HPDE6-E6E7 (cell line): ENCODE data around the gene RAB14.
A peak's percentile ranks its signal among the peaks of the same experiment; 100 is the strongest.

ENCODE experiments used
- DNase-seq: peaks from one replicate; pipeline ENCODE4 v3.0.0; 2011; ENCODE audit warnings: missing footprints; ENCODE audit errors: extremely low spot score

The RAB14 gene

GRCh38 chr9:121201738-121202533, at the start of gene RAB14:
RAB14 (minus strand) TSS chr9:121201869; CDS start chr9:121193412, 8,457 bp downstream.
- peak; percentile 100 for DNase-seq

GRCh38 chr9:121249563-121249962, 47.9 kb upstream of the RAB14 start:
- no peak for DNase-seq

DNA sequence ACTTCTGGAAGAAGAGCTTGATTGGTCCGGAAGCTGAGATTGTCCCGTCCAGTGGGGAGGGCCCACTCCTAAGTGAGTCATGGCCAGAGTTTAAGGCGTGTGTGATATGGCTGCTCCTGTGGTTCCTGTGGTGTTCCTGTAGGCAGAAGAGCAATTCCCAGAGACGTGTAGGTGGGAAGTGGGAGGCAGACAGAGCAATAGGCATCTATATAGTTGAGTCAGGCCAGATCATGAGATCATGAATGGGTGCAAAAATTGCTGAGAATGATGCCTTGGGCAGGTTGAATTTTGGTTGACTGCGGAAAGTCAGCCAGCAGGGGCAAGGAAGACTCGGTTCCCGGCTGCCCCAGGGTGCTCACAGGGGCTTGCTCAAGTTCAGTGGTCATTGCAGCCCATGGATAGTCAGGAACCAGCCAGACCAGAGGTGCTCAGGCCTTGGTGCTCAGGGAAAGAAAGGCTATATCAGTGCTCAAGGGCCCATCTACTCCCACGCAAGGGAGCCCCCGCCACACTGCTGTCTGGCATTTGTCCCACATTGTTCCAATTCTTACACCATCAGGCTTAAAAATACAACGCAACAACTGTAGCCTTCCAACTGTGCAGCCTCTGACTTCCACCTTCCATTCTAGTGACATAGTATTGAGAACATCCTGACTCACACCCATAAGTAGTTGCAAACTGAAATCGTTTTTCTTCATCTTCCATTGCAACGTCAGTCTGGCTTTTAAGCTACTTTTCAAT, 45.3 kb upstream of the RAB14 start:
- no peak for DNase-seq

- no peak for DNase-seq
These were observed 41.3 kb upstream of the RAB14 start for GRCh38 chr9:121242959-121243346.

GRCh38 chr9:121242219-121242958, 40.7 kb upstream of the RAB14 start:
- DNase-seq, result no peak

DNA sequence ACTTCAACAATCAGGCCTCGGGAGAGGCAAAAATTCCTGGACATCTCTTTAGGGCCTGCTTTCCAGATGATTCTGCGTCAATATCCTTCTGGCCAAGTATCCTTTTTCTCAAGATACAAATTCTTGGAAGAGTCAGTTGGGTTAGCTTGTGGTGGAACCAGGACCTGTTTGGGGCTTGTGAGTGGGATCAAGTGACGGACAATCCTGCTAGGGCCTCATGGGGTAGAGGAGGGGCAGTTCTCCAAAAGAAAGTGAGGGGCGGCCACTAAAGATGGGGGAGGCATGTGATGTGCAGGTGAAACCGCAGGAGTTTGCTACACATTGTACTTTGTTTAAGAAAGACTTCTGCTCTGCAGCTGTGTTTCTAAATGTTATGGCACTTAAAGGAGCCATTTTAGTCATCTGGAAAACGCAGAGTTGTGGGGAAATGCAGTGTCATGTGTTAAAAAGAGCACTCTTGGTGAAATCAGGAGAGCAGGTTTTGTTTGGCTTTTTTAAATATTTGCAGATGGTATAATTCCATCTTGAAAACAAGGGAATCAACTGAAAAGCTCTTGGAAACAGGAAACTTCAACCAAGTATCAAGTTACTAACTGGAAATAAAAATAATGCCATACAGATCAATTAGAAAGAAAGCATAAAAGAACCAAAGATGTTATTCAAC, 38.9 kb upstream of the RAB14 start:
- DNase-seq, result no peak

GRCh38 chr9:121239851-121240250, 38.2 kb upstream of the RAB14 start:
- DNase-seq, result no peak

- DNase-seq, result no peak
These were observed 37.4 kb upstream of the RAB14 start for GRCh38 chr9:121239071-121239470.

GRCh38 chr9:121237916-121238315, 36.2 kb upstream of the RAB14 start:
- no peak for DNase-seq

- no peak for DNase-seq
These were observed 33.8 kb upstream of the RAB14 start for GRCh38 chr9:121235512-121235911.

DNA sequence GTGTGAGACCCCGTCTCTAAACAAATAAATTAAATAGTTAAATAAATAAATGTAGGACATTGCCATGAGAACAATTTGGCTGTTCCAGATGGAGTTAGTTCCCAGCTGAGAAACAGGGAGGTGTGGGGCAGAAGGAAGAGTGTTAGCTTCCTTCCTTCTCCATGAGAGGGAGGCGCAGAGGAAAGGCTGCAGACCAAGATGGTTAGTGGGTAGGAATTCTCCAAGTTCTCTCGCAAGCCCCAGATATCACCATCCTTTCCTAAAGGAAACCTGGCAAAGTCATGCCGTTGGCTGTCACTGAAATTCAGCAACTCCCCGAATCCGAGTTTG, 33.1 kb upstream of the RAB14 start:
- no peak for DNase-seq

GRCh38 chr9:121233906-121234831, 32.5 kb upstream of the RAB14 start:
- DNase-seq, result peak; percentile 59

GRCh38 chr9:121232251-121232650, 30.6 kb upstream of the RAB14 start:
- no peak for DNase-seq

DNA sequence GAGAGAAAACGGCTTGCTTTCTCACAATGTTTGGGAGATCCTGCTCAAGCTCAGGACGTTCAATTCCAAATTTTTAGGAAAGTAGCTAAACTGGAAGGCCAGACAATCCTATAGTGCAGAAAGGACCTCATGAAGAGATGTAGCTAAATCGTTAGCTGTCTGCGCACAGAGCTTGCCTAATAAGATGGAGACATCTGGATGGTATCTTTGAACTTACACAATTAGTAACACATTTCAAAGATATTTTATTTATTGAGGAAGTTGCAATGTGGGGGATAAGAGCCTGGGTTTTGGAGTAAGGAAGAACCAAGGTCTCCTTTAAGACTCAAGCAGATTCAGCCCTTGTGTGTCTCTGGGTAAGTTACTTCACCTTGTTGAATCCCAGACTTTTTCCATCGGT, 28.6 kb upstream of the RAB14 start:
- no peak for DNase-seq

- no peak for DNase-seq
These were observed 26.2 kb upstream of the RAB14 start for GRCh38 chr9:121227862-121228261.

DNA sequence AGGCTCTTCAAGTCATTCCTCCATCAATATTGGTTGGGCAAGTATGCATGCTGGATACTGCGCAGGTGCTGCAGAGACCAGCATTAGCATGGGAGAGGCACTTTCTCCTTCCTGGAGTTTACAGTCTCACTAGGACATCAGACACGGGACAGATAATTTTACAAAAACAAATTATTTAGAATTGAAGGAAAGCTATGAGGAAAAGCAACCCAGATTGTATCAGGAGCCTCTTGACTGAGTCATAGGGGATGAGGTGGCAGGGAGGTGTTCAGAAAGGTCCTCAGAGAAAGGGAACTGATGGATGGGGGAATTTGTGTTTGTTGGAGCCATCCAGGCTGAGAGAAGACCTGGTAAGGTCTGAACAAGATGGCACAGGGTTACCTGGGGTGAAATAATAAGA, 24.5 kb upstream of the RAB14 start:
- DNase-seq, result peak; percentile 57

GRCh38 chr9:121225240-121225639, 23.6 kb upstream of the RAB14 start:
- no peak for DNase-seq

- DNase-seq, result no peak
These were observed 21.0 kb upstream of the RAB14 start for GRCh38 chr9:121222524-121223171.

DNA sequence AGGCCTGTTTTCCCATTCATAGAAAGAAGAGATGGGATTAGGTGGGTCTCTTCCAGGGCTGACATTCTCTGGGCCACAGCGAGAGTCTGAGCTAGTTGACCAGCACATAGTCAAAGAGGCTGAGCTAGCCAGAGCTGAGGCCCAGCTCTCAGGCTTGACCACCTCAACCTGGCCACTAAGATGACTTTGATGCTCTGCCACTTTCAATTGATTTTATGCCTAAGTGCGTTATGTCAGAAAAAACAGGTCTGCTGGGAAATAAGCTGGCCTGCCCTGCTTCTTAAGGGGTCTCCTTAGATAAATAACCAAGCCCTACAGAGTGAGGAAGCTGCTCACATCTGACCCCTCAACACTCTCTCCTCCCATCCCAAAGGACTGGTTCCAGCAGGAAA, 20.0 kb upstream of the RAB14 start:
- no peak for DNase-seq

DNA sequence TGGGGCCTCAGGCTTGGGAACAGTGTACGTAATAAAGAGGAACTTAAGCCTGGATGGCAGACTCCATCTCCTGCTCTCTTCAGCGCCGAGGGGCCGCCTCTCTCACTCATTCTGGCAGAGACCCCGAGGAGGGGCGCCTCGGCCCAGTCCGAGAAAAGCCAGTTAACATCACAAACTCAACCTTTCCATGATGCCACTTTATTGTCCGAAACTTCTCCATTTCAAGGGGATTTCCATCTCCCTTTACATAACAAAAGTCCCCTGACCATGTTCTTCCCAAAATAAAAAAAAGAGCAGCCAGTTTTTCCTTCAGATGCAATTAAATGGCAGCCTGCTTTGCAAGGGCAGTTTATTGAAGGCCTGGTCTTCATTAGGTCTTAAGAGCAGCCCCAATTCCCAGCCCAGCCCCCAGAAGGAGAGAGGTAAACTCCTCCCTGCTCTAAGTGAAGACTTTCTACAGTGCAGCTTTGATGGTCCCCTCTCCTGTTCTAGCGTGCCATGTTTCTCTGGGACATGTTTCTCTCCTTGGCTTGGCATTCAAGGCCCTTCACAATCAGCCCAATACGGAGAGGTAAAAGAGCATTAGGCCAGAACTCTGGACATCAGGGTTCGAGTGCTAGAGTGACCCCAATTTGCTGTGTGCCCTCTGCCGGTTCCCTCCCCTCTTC, 19.5 kb upstream of the RAB14 start:
- no peak for DNase-seq
